IPS-15b (cell line): ENCODE data around the gene KCNK17.

ENCODE experiments used
- H3K27me3 ChIP-seq: one replicate; pipeline ENCODE4 v1.6.1; 2013; ENCODE audit warnings: low read length; ENCODE audit not compliant: control insufficient read depth, insufficient read depth
- H3K36me3 ChIP-seq: one replicate; pipeline ENCODE4 v1.6.1; 2013; ENCODE audit warnings: low read length; ENCODE audit not compliant: control insufficient read depth, insufficient read depth
- H3K4me1 ChIP-seq: one replicate; pipeline ENCODE4 v1.6.1; 2013; ENCODE audit warnings: mild to moderate bottlenecking, low read length; ENCODE audit not compliant: control insufficient read depth, insufficient read depth
- H3K4me3 ChIP-seq: one replicate; pipeline ENCODE4 v1.5.1; 2013; ENCODE audit warnings: low read depth, low read length
- H3K9ac ChIP-seq: one replicate; pipeline ENCODE4 v1.6.1; 2013; ENCODE audit warnings: low read depth, mild to moderate bottlenecking, low read length
- H3K9me3 ChIP-seq: one replicate; pipeline ENCODE4 v1.6.1; 2013; ENCODE audit warnings: mild to moderate bottlenecking, low read length; ENCODE audit not compliant: control insufficient read depth, insufficient read depth

Gene KCNK17

GRCh38 chr6:39333644-39334438 is 19.6 kb upstream of the KCNK17 start:
- Histone ChIP-seq H3K27me3 (no peaks in the 10 kb centered on the region), H3K9ac (no peak overlapping the region), H3K4me3 (no peak overlapping the region), H3K36me3 (no peaks in the 10 kb centered on the region), H3K4me1 (no peaks in the 10 kb centered on the region), H3K9me3 (no peaks in the 10 kb centered on the region)

DNA sequence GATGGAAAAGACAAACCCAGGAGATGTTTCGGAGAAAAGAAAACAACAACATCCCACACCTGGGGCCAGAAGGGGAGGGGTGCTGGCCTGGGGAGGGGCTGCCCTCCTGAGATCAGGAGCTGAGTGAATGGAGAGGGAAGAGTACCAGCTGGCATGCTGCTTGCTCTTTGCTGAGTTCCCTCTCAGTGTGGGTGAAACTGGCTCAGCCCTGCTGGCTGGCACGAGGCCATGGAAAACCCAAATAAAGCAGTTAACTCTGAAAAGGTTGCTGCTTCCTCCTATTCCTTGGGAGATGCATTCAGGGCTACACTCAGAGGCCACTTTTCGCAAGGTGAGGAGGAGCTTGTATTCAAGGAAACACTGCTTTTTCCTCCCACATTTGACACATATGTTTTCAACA is 16.3 kb upstream of the KCNK17 start:
- Histone ChIP-seq H3K4me3 (no peak overlapping the region), H3K36me3 (no peaks in the 10 kb centered on the region), H3K9ac (no peak overlapping the region), H3K4me1 (no peaks in the 10 kb centered on the region), H3K9me3 (no peaks in the 10 kb centered on the region), H3K27me3 (no peaks in the 10 kb centered on the region)

GRCh38 chr6:39330057-39330456 is 15.8 kb upstream of the KCNK17 start:
- H3K36me3 ChIP-seq: no peaks in the 10 kb centered on the region
- H3K9ac ChIP-seq: no peak overlapping the region
- no peak overlapping the region for H3K4me3 ChIP-seq
- no peaks in the 10 kb centered on the region for H3K4me1 ChIP-seq
- H3K27me3 ChIP-seq: no peaks in the 10 kb centered on the region
- no peaks in the 10 kb centered on the region for H3K9me3 ChIP-seq

- H3K9ac ChIP-seq: no peak overlapping the region
- no peak overlapping the region for H3K4me3 ChIP-seq
- no peaks in the 10 kb centered on the region for H3K9me3 ChIP-seq
- no peaks in the 10 kb centered on the region for H3K36me3 ChIP-seq
- H3K4me1 ChIP-seq: no peaks in the 10 kb centered on the region
- H3K27me3 ChIP-seq: no peaks in the 10 kb centered on the region
These were observed 13.8 kb upstream of the KCNK17 start for GRCh38 chr6:39328066-39328465.

DNA sequence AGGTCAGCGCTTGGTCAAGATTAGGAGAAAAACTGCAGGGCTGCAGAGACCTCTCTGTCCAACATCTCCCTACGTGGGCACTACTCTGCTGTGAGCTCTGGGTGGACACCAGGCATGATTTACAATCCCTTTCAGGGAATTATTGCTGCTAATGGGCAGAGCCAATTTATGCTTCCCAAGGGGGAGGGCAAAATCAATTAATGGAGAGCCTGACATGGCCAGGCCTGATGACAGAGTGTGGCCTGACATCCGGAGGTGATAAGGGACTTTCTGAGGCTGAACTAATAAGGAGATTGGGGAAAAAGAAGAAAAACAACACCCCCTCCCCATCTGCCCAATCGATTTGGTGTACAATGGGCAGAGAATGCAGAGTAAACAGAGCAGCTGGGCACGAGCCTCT is 13.3 kb upstream of the KCNK17 start:
- Histone ChIP-seq H3K9me3 (no peaks in the 10 kb centered on the region), H3K27me3 (no peaks in the 10 kb centered on the region), H3K4me3 (no peak overlapping the region), H3K4me1 (no peaks in the 10 kb centered on the region), H3K36me3 (no peaks in the 10 kb centered on the region), H3K9ac (no peak overlapping the region)

DNA sequence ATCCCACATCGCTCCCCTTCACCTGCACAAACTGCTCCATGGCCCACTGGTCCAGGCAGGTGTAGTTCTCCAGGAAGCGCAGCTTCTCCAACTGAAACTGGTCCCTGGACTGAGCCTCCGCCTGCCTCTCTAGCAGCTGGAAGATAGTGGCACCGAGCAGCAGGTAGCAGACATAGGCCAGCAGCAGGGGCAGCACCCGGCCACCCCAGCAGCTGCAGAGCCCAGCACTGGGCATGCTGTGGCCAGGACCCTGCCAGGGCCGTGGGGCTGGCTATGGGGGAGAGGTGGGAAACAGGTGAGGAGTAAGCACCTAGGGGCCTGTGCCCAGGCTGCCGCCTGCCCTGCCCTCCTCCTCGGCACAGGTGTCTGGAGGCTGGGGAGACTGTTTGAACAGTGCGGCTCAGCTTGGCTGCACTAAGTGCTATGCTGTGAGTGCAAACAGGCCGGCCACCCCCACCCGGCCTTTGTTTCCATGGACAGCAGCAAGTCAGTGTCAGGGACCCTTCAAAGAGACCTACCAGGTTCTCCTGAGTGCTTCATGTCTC is 8.2 kb upstream of the KCNK17 start, which contains the start of gene KCNK16:
Gene KCNK16, minus strand, starts transcription at position 397 of the 545 bp plus-strand sequence. Its CDS starts 162 bp downstream, at position 235.
- Histone ChIP-seq H3K9ac (no peak within 1 kb of the TSS), H3K4me3 (no peak within 1 kb of the TSS), H3K27me3 (no peaks in the 10 kb centered on the region)

GRCh38 chr6:39321761-39322160 is 7.5 kb upstream of the KCNK17 start:
- no peaks in the 10 kb centered on the region for H3K36me3 ChIP-seq
- H3K9me3 ChIP-seq: no peaks in the 10 kb centered on the region
- no peak overlapping the region for H3K9ac ChIP-seq
- H3K27me3 ChIP-seq: peaks cover under 1% of the 10 kb centered on the region
- no peaks in the 10 kb centered on the region for H3K4me1 ChIP-seq
- no peak overlapping the region for H3K4me3 ChIP-seq

More for the DNA sequence above, 8.2 kb upstream of the KCNK17 start, which contains the start of gene KCNK16:
- no peaks in the 10 kb centered on the region for H3K4me1 ChIP-seq
- no peaks in the 10 kb centered on the region for H3K36me3 ChIP-seq
- H3K9me3 ChIP-seq: no peaks in the 10 kb centered on the region

- no peaks in the 10 kb centered on the region for H3K4me1 ChIP-seq
- no peak overlapping the region for H3K4me3 ChIP-seq
- no peak overlapping the region for H3K9ac ChIP-seq
- H3K27me3 ChIP-seq: peaks cover 5% of the 10 kb centered on the region
- no peaks in the 10 kb centered on the region for H3K9me3 ChIP-seq
- H3K36me3 ChIP-seq: no peaks in the 10 kb centered on the region
These were observed 6.3 kb upstream of the KCNK17 start for GRCh38 chr6:39320363-39320984.

DNA sequence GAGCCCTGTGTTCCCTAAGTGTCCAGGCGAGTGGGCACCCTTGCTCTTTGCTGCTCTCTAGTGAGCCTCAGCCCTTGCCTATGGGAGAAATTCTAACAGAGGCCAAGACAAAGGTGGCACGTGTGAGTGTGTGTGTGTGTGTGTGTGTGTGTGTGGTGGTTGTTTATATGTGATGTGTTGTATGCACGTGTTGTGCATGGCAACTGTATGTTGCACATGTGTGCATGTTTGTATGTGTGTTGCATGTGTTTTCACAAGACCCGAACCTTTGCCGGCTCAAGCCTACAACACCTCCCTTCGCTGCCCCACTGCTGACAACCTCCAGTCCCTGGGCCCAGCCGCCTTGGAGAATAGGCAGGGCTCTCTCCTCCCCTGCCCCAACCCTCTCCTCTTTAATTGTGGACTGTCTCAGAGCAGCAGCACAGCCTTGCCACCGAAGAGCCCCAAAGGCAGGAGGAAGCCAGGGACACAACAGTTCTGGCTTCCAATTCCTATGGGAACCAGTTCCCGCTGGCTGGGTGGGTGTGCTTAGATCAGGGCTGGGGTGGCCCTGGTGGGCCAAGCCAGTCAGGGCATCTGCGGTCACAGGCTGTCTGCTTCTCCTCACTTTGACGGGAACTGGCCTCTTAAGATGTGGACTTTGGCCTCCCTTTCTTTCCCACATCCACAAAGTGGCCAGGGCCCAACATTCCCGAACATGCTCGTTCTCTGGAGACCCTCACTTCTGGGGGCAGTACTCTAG is 5.6 kb upstream of the KCNK17 start:
- Histone ChIP-seq H3K27me3 (peaks cover 12% of the 10 kb centered on the region), H3K4me1 (no peaks in the 10 kb centered on the region)

DNA sequence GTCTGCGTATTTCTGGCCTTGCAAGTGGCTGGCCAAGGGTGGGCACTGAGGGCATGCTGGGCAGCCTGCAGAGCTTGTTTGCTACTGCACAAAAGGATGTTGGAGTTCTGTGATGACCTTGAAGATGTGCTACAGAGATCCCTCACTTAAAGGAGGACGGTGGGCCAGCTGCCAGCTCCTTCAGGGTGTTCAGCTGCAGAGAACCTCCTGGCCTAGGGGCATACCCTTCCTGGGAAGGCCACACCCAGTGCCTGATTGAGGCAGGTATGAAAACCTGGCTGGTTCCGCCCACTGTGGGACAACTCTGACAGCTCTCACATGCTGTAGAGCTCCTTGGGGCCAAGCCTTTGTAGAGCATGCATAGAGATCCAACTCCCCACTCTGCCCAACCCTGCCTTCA is 3.0 kb upstream of the KCNK17 start:
- Histone ChIP-seq H3K4me3 (no peak overlapping the region), H3K36me3 (no peaks in the 10 kb centered on the region), H3K9ac (no peak overlapping the region), H3K4me1 (no peaks in the 10 kb centered on the region), H3K27me3 (peaks cover 32% of the 10 kb centered on the region), H3K9me3 (no peaks in the 10 kb centered on the region)

More for the DNA sequence above, 5.6 kb upstream of the KCNK17 start:
- no peak overlapping the region for H3K4me3 ChIP-seq
- H3K36me3 ChIP-seq: no peaks in the 10 kb centered on the region
- H3K9ac ChIP-seq: no peak overlapping the region
- no peaks in the 10 kb centered on the region for H3K9me3 ChIP-seq

- Histone ChIP-seq H3K4me1 (no peaks in the 10 kb centered on the region), H3K4me3 (peak overlapping the region; percentile 69), H3K36me3 (no peaks in the 10 kb centered on the region), H3K27me3 (peaks cover 45% of the 10 kb centered on the region), H3K9ac (peak overlapping the region; percentile 37), H3K9me3 (no peaks in the 10 kb centered on the region)
These were observed 520 bp downstream of the KCNK17 start for GRCh38 chr6:39313526-39314272.
